K562 (cell line): ENCODE results near the gene NGRN. TPM values are rescaled to one million over a fixed set of nuclear protein-coding genes. Genes with fewer than 3 reads are reported as not detected.

ENCODE experiments used
- ATAC-seq: fragments of 200-7000 bp; cut with Tn5 transposase; 3 replicates; pipeline ENCODE4 v1.9.1; 2020; ENCODE audit warnings: moderate library complexity
- BruUV-seq: library from RNA; stranded (reverse); fragments of 400-500 nt; replicated peaks from 2 replicates; lab custom pipeline; 2021; lab: Mats Ljungman, UMichigan
- CTCF ChIA-PET: fragments of 300-600 bp; formaldehyde crosslinking; extraction: SDS; loops from one replicate; lab custom pipeline; 2021; ENCODE audit warnings: low intra/inter-chr PET ratio; lab: Yijun Ruan, JAX
- POLR2A ChIA-PET: fragments of 300-600, 350-650 bp; sonication (Branson Sonifier 250); formaldehyde crosslinking; extraction: SDS; loops from one replicate; lab custom pipeline; 2021; ENCODE audit warnings: antibody characterized with exemption, inconsistent platforms; lab: Yijun Ruan, JAX
- DNase-seq, 4 experiments: peaks; one replicate each; pipeline versions ENCODE4 v3.0.0 to v3.0.0-alpha.2; 2011 to 2018; ENCODE audit warnings: low spot score in 3 of 4, mixed read lengths in 3 of 4; ENCODE audit errors: extremely low read depth in 1 of 4
- FAIRE-seq: peaks from 2 replicates; lab custom pipeline; 2011; peaks lifted over from hg19 to GRCh38; lab: Jason Lieb, UNC
- H2AFZ ChIP-seq: 2 replicates; pipeline ENCODE4 v1.6.0; 2011; ENCODE audit warnings: low read depth, low read length, control low read depth, inconsistent platforms
- H3K27ac ChIP-seq: fragments of 200-600 bp; 3 replicates; pipeline ENCODE4 v1.8.0; 2011; ENCODE audit warnings: low read depth, mild to moderate bottlenecking, control low read depth, inconsistent platforms, low read length, moderate library complexity, mixed read lengths; ENCODE audit errors: extremely low read depth
- H3K27me3 ChIP-seq, 2 experiments: fragments of 300-600 bp in 1 of 2; 2 replicates in 1 of 2; 3 replicates in 1 of 2; pipeline versions ENCODE4 v1.6.0 to v1.8.0; 2011; ENCODE audit warnings: inconsistent platforms in 2 of 2, low read length in 2 of 2, mild to moderate bottlenecking in 1 of 2, mixed read lengths in 1 of 2, moderate library complexity in 1 of 2; ENCODE audit not compliant: control insufficient read depth in 2 of 2, insufficient read depth in 2 of 2
- H3K36me3 ChIP-seq: fragments of 300-600 bp; 3 replicates; pipeline ENCODE4 v1.8.0; 2011; ENCODE audit warnings: mild to moderate bottlenecking, low read length, inconsistent platforms; ENCODE audit not compliant: control insufficient read depth, insufficient read depth
- H3K4me1 ChIP-seq, 2 experiments: fragments of 200-600 bp in 1 of 2; replicated peaks in 1 of 2; 2 replicates in 1 of 2; 3 replicates in 1 of 2; pipeline versions ENCODE4 v1.5.1 to v1.8.0; 2011; ENCODE audit warnings: inconsistent platforms in 2 of 2, low read length in 2 of 2, mild to moderate bottlenecking in 1 of 2, mixed read lengths in 1 of 2, moderate library complexity in 1 of 2; ENCODE audit not compliant: control insufficient read depth in 2 of 2, insufficient read depth in 2 of 2
- H3K4me2 ChIP-seq: 2 replicates; pipeline ENCODE4 v1.6.1; 2011; ENCODE audit warnings: low read length, control low read depth, inconsistent platforms, mixed read lengths; ENCODE audit not compliant: insufficient read depth
- H3K4me3 ChIP-seq: fragments of 200-600 bp; sonication (generic), shearing (Covaris generic); 2 replicates; pipeline ENCODE4 v1.5.1; 2016; ENCODE audit warnings: control low read depth, inconsistent platforms
- H3K79me2 ChIP-seq: fragments of 200-600 bp; 3 replicates; pipeline ENCODE4 v1.8.0; 2011; ENCODE audit warnings: low read length, inconsistent platforms; ENCODE audit not compliant: control insufficient read depth, insufficient read depth
- H3K9ac ChIP-seq, 2 experiments: 2 replicates each; pipeline versions ENCODE4 v1.6.0 to v1.6.1; 2011; ENCODE audit warnings: low read depth in 2 of 2, low read length in 2 of 2, control low read depth in 1 of 2, inconsistent platforms in 1 of 2, mild to moderate bottlenecking in 1 of 2, mixed read lengths in 1 of 2; ENCODE audit not compliant: insufficient read depth in 1 of 2
- H3K9me1 ChIP-seq: one replicate; pipeline ENCODE4 v1.6.0; 2011; ENCODE audit warnings: inconsistent platforms, mild to moderate bottlenecking, low read length, moderate library complexity; ENCODE audit not compliant: control insufficient read depth, insufficient read depth
- H3K9me3 ChIP-seq: replicated peaks from 2 replicates; pipeline ENCODE4 v1.5.1; 2011; ENCODE audit warnings: low read depth, low read length, inconsistent platforms; ENCODE audit not compliant: control insufficient read depth, insufficient read depth
- H4K20me1 ChIP-seq: replicated peaks from 2 replicates; pipeline ENCODE4 v1.6.1; 2011; ENCODE audit warnings: low read length, inconsistent platforms, mixed read lengths; ENCODE audit not compliant: control insufficient read depth, insufficient read depth
- CGGBP1 ChIP-seq: fragments of 250-450 bp; sonication (Bioruptor Pico); IDR thresholded peaks from 2 replicates; pipeline ENCODE4 v1.9.0; 2021; ENCODE audit warnings: mild to moderate bottlenecking
- DNMT1 ChIP-seq: fragments of 450-650 bp; IDR thresholded peaks from 2 replicates; pipeline ENCODE4 v1.6.1; 2016; ENCODE audit warnings: antibody characterized with exemption, mild to moderate bottlenecking
- FOXK1 ChIP-seq: sonication (generic); formaldehyde crosslinking; IDR thresholded peaks from 2 replicates; pipeline ENCODE4 v1.8.0; 2022; ENCODE audit warnings: missing genetic modification reagents, mild to moderate bottlenecking, borderline replicate concordance
- KLF1 ChIP-seq: fragments of 450-650 bp; IDR thresholded peaks from 2 replicates; pipeline ENCODE4 v1.6.1; 2016; ENCODE audit warnings: missing genetic modification characterization, missing compliant biosample characterization
- RFX1 ChIP-seq: fragments of 450-650 bp; IDR thresholded peaks from 2 replicates; pipeline ENCODE4 v1.6.1; 2016; ENCODE audit warnings: mild to moderate bottlenecking, moderate library complexity
- ZKSCAN3 ChIP-seq: fragments of 250-450 bp; sonication (Bioruptor Pico); IDR thresholded peaks from 2 replicates; pipeline ENCODE4 v1.4.0; 2020
- WGBS: fragments of 100-300 bp; shearing (Covaris generic); methylation state at CpG from one replicate; pipeline ENCODE4 v1.1.6; 2016; ENCODE audit warnings: low coverage, mixed read lengths; ENCODE audit not compliant: insufficient coverage; ENCODE audit errors: missing lambda C conversion rate; 5-methylcytosine and 5-hydroxymethylcytosine counted together
- in situ Hi-C: fragments of 300-500 bp; cut with MboI; formaldehyde crosslinking; loops from 4 replicates; pipeline ENCODE4 v1.15.0; 2018; ENCODE audit warnings: inconsistent platforms, mixed read lengths
- intact Hi-C: fragments of 100-400 bp; cut with micrococcal nuclease; formaldehyde crosslinking; loops from 2 replicates; pipeline ENCODE4 v1.14.2; 2022
- polyA plus RNA-seq, 8 experiments: library from polyadenylated mRNA; depleted of rRNA in 4 of 8; stranded (reverse) in 5 of 8; unstranded in 3 of 8; fragments of >200 nt; fragmentation: Nextera tagmentation in 2 of 8; fragmentation: Illumina TruSeq in 1 of 8; extraction: Ambion mirVana in 2 of 8; extraction: Trizol in 1 of 8; gene quantifications; 2 replicates each; pipeline versions ENCODE4 v1.2.1 to v1.2.3, GENCODE V29; 2011 to 2014; ENCODE audit warnings: inconsistent platforms in 1 of 8, missing spikeins in 1 of 8
- total RNA-seq, 7 experiments: library from RNA; depleted of rRNA in 6 of 7; stranded (reverse); fragments of >200 nt in 6 of 7; fragmentation: Illumina TruSeq in 2 of 7; extraction: Trizol in 2 of 7; gene quantifications; 2 replicates each; pipeline versions ENCODE4 v1.2.1 to v1.2.3, GENCODE V29; 2011 to 2021; ENCODE audit warnings: low replicate concordance in 1 of 7

NGRN gene
- total and polyA plus RNA-seq, 9 of the 15 experiments (the other 6 are each of a cell fraction or from before 2014, with no cell fraction given), result 14.0 to 73.4 (median 60.0) TPM

GRCh38 chr15:90294159-90294558, 28.7 kb downstream of the NGRN start:
- ATAC-seq (no peak), FAIRE-seq (no peak), DNase-seq (no peak)
- H3K4me1 ChIP-seq, result peaks cover 0 to 27% of the 10 kb centered on the region in 2 experiments; a peak in 4 of 5 replicates
- H3K36me3 ChIP-seq, result no peaks in the 10 kb centered on the region
- H3K27me3 ChIP-seq, result no peaks in the 10 kb centered on the region; a peak in 1 of 5 replicates
- CTCF ChIA-PET, result interaction anchor here (0.7 to 3.8 kb wide), 5 partner anchors 26 to 930 kb away, joined by 3 to 46 read pairs (median 4); no protein-coding TSS in a partner anchor
- no peak overlapping the region for H3K9ac ChIP-seq
- H3K4me2 ChIP-seq, result no peak overlapping the region
- no peaks in the 10 kb centered on the region for H3K9me3 ChIP-seq
- H4K20me1 ChIP-seq, result no peaks in the 10 kb centered on the region
- no peak overlapping the region for H2AFZ ChIP-seq
- no peak overlapping the region for H3K4me3 ChIP-seq
- TF ChIP-seq KLF1 (tag) (no peak), FOXK1 (CRISPR knock-in tag) (no peak), CGGBP1 (CRISPR knock-in tag) (no peak), DNMT1 (no peak), RFX1 (no peak), ZKSCAN3 (CRISPR knock-in tag) (no peak)
- intact Hi-C loops, result loop anchor here (1.0 to 10.0 kb wide), 3 partner anchors 26 to 978 kb away; partner anchors contain the start of genes HDDC3 and UNC45A
- in situ Hi-C loops, result no loop called here
- no peak overlapping the region for H3K27ac ChIP-seq
- H3K79me2 ChIP-seq, result no peaks in the 10 kb centered on the region
- no peaks in the 10 kb centered on the region for H3K9me1 ChIP-seq
- no TSS peak for BruUV-seq
- 49% methylated on average over 5 of the region's 6 CpGs for WGBS
- POLR2A ChIA-PET, result interaction anchor here (0.6 to 0.8 kb wide), 2 partner anchors 8 to 456 kb away, joined by 3 to 4 read pairs; no protein-coding TSS in a partner anchor
